WERI-Rb-1 (cell line): ENCODE results near the gene UGT1A7.
"Not testable (repeated sequence)": the region's sequence is repeated elsewhere in the genome, so short reads cannot be mapped to it uniquely, and the experiment has no call there.

Experiments used
- DNase-seq: peaks from one replicate; pipeline ENCODE4 v3.0.0-alpha.2; 2020
- H3K27ac ChIP-seq: fragments of 250-450 bp; sonication (Bioruptor Pico); 2 replicates; pipeline ENCODE4 v1.5.1; 2020; ENCODE audit warnings: mild to moderate bottlenecking, moderate library complexity
- H3K27me3 ChIP-seq: fragments of 250-450 bp; sonication (Bioruptor Pico); 2 replicates; pipeline ENCODE4 v1.5.1; 2021; ENCODE audit warnings: mild to moderate bottlenecking, low read depth, moderate library complexity; ENCODE audit not compliant: insufficient read depth, severe bottlenecking
- H3K36me3 ChIP-seq: fragments of 250-450 bp; sonication (Bioruptor Pico); 2 replicates; pipeline ENCODE4 v1.5.1; 2020; ENCODE audit warnings: mild to moderate bottlenecking, moderate library complexity
- H3K4me3 ChIP-seq: 2 replicates; pipeline ENCODE4 v1.5.1; 2011; ENCODE audit warnings: low read depth, mild to moderate bottlenecking, control low read depth, low read length
- H3K9me3 ChIP-seq: fragments of 250-450 bp; sonication (Bioruptor Pico); 2 replicates; pipeline ENCODE4 v1.5.1; 2021; ENCODE audit warnings: mild to moderate bottlenecking, moderate library complexity; ENCODE audit not compliant: severe bottlenecking
- TF ChIP-seq, protein P1 (sequence below): IDR thresholded peaks from 2 replicates; pipeline ENCODE4 v1.5.1; 2011; ENCODE audit warnings: low read depth, mild to moderate bottlenecking, control low read depth, inconsistent platforms, low read length

The UGT1A7 gene

DNA sequence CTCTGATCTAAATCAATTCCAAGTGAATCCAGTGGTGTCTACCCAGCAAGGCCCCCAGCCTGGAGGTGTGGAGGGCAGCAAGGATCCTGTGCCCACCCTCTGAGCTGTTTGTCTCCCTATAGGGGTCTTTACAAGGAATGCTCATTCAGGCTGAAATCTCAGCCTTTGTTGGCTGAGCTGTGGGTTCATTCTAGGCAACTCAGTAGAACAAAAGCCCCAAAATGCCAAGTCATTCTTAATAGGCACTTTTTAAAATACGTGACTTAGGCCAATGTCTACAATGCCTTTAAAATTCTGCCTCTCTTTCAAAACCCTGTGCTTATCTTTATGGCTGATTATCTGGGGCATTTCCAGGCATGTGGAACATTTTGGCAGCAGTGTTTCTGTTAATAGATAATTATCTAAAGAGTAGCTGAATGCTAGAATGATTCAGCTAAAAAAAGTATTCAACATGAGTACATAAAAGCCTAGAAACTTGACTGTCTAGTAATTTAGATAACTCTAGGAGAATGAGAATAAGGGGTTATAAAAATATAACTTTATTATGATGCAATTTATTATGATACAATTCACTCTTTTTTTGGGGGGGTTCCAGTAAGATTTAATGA lies 18.4 kb downstream of the UGT1A7 start:
- TF ChIP-seq, protein P1, sequence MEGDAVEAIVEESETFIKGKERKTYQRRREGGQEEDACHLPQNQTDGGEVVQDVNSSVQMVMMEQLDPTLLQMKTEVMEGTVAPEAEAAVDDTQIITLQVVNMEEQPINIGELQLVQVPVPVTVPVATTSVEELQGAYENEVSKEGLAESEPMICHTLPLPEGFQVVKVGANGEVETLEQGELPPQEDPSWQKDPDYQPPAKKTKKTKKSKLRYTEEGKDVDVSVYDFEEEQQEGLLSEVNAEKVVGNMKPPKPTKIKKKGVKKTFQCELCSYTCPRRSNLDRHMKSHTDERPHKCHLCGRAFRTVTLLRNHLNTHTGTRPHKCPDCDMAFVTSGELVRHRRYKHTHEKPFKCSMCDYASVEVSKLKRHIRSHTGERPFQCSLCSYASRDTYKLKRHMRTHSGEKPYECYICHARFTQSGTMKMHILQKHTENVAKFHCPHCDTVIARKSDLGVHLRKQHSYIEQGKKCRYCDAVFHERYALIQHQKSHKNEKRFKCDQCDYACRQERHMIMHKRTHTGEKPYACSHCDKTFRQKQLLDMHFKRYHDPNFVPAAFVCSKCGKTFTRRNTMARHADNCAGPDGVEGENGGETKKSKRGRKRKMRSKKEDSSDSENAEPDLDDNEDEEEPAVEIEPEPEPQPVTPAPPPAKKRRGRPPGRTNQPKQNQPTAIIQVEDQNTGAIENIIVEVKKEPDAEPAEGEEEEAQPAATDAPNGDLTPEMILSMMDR: no peak
- Histone ChIP-seq H3K27me3 (no peaks in the 10 kb centered on the region), H3K9me3 (peaks cover 2% of the 10 kb centered on the region), H3K4me3 (no peak overlapping the region), H3K27ac (no peak overlapping the region), H3K36me3 (no peaks in the 10 kb centered on the region)
- no peak for DNase-seq

DNA sequence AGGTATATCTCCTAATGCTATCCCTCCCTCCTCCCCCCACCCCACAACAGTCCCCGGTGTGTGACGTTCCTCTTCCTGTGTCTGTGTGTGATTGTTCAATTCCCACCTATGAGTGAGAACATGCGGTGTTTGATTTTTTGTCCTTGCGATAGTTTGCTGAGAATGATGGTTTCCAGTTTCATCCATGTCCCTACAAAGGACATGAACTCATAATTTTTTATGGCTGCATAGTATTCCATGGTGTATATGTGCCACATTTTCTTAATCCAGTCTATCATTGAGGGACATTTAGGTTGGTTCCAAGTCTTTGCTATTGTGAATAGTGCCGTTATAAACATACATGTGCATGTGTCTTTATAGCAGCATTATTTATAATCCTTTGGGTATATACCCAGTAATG lies 19.1 kb downstream of the UGT1A7 start:
- H3K9me3 ChIP-seq, H3K4me3 ChIP-seq, H3K27ac ChIP-seq, DNase-seq, H3K36me3 ChIP-seq, H3K27me3 ChIP-seq: not testable (repeated sequence)

DNA sequence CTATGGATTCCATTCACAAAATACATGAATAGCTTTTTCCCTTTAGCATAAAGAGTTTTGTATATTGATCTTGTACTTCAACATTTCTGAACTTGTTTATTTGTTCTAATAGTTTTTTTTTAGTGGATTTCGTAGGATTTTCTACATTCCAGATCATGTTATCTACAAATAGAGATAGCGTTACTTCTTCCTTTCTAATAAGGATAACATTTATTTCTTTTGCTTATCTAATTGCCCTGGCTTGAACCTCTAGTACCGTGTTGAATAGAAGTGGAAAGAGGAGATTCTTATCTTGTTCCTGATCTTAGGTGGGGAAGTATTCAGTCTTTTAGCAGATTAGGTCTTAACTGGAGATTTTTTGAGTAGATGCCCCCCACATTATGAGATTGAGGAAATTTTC lies 20.5 kb downstream of the UGT1A7 start:
- Histone ChIP-seq H3K9me3 (peaks cover 2% of the 10 kb centered on the region), H3K36me3 (no peaks in the 10 kb centered on the region), H3K27ac (no peak overlapping the region), H3K4me3 (no peak overlapping the region), H3K27me3 (no peaks in the 10 kb centered on the region)
- TF ChIP-seq, protein P1: no peak
- no peak for DNase-seq

DNA sequence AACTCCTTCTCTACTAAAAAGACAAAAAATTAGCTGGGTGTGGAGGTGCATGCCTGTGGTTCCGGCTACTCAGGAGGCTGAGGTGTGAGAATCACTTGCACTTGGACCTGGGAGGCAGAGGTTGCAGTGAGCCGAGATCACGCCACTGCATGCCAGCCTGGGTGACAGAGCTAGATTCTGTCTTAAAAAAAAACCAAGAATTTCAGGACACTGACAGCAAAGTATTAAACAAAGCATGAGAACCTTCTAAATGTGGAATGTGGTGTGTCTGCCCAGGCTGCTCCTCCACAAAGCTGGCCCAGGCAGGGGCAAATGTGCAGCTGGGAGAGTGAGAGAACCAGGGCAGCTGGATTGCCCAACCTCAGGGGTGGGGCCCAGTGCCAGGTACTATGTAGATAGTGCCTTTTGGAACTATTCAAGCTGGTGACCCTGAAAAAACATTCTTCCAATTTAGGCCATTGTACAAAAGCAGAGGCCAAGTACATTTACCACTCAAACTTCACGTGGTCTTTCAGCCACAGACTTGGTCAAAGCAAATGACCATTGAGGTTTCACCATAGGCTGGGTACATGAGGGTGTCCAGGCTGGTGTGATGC lies 24.3 kb downstream of the UGT1A7 start:
- Histone ChIP-seq H3K27me3 (no peaks in the 10 kb centered on the region), H3K9me3 (peaks cover under 1% of the 10 kb centered on the region), H3K27ac (no peak overlapping the region), H3K4me3 (no peak overlapping the region), H3K36me3 (no peaks in the 10 kb centered on the region)
- no peak for DNase-seq
- TF ChIP-seq, protein P1: no peak

DNA sequence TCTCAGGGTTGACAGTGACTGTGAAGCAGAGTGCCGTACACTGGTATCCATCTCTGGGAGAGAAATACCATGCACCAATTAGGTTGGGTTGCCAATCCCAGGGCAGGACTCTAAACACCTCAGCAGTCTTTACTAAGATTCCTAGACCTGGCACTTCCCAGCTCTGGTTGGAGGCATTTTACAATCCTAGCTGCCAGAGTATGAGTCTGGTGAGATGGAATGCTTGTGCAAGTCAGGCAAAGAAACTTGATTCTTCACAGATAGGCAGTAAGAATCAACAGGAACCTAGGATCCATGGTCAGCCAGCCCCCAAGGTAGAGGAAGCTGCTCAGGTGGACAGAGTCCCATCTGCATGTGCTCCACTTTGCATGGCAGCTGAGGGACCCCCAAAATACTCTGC lies 25.0 kb downstream of the UGT1A7 start:
- no peak for DNase-seq
- H3K27ac ChIP-seq: no peak overlapping the region
- H3K27me3 ChIP-seq: no peaks in the 10 kb centered on the region

DNA sequence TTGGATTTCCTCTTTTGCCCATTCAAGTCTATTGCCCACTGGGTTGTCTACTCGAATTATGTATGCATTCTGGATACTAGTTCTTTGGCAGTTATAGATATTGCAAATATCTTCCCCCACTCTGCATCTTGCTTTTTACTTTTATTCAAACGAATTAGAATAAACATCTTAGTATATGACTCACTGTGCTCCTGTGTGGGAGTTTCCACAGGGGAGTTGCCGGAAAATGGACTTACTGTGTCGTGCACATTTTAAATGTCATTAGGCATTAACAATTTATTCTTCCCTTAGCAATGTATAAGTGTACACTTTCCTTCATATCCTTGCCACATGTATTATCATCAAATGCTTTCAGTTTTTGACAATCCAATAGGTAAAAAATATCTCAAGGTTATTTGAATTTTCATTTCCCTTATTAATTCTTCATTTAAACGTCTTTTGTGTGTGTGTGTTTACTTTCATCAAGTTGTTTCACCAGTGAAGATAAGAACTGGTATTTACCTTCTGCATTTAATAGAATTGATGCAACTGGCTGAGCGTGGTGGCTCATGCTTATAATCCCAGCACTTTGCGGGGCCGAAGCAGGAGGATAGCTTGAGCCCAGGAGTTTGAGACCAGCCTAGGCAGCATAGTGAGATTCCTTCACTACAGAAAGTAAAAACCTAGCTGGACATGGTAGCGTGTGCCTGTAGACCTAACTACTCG lies 26.4 kb downstream of the UGT1A7 start:
- Histone ChIP-seq H3K27ac (no peak overlapping the region), H3K4me3 (no peak overlapping the region), H3K27me3 (no peaks in the 10 kb centered on the region), H3K9me3 (no peaks in the 10 kb centered on the region), H3K36me3 (no peaks in the 10 kb centered on the region)
- DNase-seq: no peak
- TF ChIP-seq, protein P1: no peak

More for the DNA sequence above, 25.0 kb downstream of the UGT1A7 start:
- Histone ChIP-seq H3K9me3 (no peaks in the 10 kb centered on the region), H3K4me3 (no peak overlapping the region), H3K36me3 (no peaks in the 10 kb centered on the region)
- TF ChIP-seq, protein P1: no peak
